HG03139 (cell line): Measurements from ENCODE around the gene AGAP2.
"Not testable (repeated sequence)": the region's sequence is repeated elsewhere in the genome, so short reads cannot be mapped to it uniquely, and the experiment has no call there.

Source experiments
- ATAC-seq: cut with Tn5 transposase; IDR thresholded peaks from one replicate; pipeline ENCODE4 v1.9.1; 2021; ENCODE audit not compliant: unreplicated experiment

AGAP2 gene

DNA sequence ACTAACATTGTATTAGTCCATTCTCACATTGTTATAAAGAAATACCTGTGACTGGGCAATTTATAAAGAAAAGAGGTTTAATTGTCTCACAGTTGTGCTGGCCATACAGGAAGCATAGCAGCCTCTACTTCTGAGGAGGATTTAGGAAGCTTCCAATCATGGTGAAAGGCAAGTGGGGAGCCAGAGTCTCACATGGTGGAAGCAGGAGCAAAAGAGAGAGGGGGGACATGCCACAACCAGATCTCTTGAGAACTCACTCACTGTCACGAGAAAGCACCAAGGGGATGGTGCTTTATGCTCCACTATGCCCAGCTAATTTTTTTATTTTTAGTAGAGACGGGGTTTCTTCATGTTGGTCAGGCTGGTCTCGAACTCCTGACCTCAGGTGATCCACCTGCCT lies 31.3 kb downstream of the AGAP2 start:
- no peak for ATAC-seq

DNA sequence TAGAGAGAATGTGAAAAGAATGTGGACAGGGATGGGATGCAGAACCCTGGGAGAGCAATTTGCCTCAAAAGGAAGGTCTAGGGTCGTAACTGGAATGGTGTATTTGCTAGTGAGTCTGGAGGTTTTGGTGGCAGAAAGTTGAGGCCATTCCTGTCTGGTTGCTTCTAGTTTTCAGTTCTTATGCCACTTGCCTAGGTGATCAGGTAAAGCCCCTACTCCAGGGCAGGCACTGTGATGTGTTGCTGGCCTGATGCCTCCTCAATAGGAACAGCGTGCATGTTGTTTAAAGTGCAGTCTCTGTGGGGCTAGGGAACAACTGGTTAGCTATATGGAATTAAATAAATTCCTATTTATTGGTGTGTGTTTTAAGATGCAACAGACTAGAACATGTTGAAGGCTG lies 38.2 kb downstream of the AGAP2 start:
- no peak for ATAC-seq

DNA sequence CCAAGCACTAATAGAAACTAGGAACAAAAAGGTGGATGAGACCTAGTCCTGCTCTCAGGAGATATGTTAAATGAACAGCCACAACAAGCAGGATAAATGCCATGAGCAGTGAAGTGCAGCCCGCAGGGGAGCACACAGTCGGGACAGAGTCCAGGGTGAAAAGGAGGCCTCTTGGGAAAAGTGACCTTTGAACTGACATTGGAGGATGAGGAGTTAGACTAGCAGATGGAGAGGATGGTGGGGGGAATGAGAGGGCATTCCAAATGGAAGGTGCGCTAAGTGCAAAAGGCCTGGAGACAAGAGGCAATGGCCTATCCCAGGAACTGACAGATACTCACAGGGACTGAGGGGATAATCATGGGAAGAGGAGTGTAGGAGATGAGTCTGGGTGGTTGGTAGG lies 40.1 kb downstream of the AGAP2 start:
- no peak for ATAC-seq

DNA sequence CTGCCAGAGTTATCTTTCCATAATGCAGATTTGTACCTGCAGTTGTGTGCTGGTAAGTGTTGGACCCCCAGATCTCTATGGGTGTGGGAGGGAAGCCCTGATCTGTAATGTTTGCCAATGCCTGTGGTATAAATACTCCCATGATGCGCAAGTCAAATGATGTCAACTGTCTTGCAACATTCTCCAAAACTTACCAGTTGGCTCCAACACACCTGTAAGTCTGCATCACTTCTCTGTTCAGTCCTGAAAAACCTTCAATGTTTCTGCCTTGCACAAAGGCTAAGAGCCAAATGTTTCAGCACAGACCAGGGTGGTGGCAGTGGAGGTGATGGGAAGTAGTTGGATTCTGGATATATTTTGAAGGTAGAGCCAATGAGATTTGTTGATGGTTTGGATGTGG lies 41.5 kb downstream of the AGAP2 start:
- ATAC-seq, result no peak

DNA sequence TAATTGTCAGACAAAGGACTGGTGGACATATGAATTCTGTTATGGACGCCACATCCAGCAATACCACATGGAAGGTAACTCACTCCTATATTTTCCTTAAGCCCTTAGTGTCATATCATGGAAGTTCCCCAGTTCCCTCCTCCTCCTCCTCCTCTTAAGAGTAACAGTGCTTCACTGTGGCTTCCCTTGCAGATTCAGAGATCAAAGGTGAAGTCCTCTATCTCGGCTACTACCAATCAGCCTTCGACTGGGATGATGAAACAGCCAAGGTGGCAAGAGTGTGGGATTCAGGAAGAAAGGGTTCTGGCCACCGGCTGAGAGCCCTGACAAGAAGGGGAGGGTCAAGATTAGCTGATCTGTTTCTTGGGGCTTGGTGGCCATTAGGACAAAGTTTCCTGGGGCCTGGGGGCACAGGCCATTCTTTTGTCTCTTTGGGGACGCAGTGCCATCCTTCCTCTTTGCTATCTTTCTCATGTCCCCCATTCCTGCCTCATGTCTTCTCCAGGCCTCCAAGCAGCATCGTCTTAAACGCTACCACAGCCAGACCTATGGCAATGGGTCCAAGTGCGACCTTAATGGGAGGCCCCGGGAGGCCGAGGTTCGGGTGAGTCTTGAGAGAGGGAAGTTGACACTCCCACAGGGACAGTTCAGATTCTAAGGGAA lies 42.6 kb downstream of the AGAP2 start:
- ATAC-seq, result no peak

DNA sequence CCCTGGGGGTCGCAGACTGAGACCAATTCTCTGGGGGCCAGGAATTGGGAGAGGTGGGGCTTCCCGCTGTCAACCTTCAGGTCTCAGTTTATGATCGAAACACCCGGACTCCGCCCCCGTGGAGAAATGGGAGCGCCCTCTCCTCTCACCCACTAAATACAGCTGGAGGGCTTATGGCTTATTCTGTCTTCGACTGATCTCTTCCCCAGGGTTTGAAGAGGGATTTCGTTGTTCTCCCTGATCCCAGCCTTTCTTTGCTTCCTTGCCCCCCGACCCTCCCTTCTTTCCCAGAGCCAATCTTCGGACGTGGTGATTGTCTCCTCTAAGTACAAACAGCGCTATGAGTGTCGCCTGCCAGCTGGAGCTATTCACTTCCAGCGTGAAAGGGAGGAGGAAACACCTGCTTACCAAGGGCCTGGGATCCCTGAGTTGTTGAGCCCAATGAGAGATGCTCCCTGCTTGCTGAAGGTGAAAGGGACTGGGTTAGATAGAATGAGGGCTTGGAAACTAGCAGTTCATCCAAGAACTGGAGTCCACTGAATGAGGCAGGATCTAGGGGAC lies 44.0 kb downstream of the AGAP2 start:
- no peak for ATAC-seq

DNA sequence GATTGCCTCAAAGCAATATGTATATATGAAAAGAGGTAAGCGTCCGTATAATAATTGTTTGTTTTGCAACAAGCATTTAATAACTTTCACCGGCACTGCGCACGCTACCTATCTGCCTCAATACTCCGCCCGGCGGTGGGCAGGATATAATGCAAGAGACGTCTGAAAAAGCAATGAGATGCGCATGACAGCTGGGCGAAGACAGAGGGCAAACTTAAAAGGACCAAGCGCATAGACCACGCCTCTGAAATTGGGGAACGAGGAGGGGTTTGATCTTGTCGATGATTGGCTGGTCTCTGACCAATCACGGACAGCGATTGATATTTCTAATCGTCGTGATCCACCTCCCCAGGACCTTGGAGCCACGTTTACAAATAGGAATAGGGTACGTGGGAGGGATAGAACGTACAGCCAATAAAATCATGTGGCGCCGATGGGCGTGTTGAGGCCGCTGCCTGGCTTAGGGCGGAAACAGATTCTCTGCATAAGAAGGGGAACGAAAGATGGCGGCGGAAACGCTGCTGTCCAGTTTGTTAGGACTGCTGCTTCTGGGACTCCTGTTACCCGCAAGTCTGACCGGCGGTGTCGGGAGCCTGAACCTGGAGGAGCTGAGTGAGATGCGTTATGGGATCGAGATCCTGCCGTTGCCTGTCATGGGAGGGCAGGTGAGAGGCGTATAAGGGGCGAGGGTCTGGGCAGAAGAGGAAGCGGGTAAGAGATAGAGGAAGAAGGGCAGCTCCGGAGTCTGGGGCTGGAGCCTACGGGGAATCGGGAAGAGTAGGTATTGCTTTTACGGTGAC lies 44.7 kb downstream of the AGAP2 start, which contains the start of gene OS9:
OS9 (plus strand) TSS at position 474 of the 800 bp plus-strand sequence; CDS start at position 504, 30 bp downstream.
- peak; percentile 96 for ATAC-seq

DNA sequence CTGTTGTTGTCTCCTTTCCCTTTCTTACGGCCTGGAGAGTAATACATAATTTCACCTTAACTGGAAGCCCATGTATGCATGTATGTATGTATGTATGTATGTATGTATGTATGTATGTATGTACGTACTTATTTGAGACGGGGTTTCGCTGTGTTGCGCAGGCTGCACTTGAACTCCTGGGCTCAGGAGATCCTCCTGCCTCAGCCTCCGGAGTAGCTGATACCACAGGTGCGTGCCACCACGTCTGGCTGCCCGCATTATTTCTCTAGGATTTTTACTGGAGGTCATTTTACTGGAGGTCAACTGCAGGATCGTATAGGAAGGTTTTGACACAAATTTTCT lies 45.3 kb downstream of the AGAP2 start:
- ATAC-seq, result no peak

DNA sequence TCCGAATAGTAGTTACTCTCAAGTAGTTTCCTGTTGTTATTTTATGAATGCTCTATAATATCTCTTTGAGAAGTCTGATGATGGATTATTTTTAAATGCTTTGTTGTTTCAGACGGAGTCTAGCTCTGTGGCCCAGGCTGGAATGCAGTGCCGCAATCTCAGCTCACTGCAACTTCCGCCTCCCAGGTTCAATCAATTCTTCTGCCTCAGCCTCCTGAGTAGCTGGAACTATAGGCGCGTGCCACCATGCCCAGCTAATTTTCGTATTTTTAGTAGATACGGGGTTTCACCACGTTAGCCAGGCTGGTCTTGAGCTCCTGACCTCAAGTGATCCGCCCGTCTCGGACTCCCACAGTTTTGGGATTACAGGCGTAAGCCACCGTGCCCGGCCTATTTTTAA lies 46.0 kb downstream of the AGAP2 start:
- ATAC-seq, result no peak

DNA sequence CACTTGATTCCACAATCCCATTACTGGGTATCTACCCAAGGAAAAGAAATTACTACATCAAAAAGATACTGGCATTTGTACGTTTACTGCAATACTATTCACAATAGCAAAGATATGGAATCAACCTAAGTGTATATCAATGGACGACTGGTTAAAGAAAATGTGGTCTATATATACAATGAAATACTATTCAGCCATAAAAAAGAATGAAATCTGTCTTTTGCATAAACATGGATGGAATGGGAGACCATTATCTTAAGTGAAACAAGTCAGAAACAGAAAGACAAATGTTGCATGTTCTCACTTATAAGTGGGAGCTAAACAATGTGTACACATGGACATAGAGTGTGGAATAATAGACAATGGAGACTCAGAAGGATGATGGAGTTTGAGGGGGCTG lies 49.6 kb downstream of the AGAP2 start:
- no peak for ATAC-seq

DNA sequence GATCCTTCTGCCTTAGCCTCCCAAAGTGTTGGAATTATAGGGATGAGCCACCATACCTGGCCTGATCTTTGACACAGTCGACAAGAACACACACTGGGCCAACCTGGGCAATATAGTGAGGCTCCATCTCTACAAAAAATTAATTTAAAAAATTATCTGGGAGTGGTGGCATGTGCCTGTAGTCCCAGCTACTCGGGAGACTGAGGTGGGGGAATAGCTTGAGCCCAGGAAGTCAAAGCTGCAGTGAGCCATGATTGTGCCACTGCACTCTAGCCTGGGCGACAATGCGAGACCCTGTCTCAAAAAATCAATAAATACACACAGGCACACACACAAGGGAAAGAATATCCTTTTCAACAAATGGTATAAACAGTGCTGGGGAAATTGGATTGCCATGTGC lies 50.7 kb downstream of the AGAP2 start:
- no peak for ATAC-seq

DNA sequence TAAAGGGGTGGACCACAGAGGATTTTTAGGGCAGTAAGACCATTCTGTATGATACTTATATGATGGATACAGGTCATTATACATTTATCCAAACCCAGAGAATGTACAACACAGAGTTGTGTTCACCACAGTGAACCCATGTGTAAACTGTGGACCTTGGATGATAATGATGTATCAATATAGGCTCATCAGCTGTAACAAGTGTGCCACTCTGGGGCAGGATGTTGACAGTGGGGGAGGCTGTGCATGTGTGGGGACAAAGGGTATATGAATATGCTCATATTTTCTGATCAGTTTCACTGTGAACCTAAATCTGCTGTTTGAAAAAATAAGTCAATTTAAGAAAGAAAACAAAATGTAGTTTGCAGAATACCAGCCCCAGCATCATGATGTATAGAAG lies 58.8 kb downstream of the AGAP2 start:
- ATAC-seq, result no peak

DNA sequence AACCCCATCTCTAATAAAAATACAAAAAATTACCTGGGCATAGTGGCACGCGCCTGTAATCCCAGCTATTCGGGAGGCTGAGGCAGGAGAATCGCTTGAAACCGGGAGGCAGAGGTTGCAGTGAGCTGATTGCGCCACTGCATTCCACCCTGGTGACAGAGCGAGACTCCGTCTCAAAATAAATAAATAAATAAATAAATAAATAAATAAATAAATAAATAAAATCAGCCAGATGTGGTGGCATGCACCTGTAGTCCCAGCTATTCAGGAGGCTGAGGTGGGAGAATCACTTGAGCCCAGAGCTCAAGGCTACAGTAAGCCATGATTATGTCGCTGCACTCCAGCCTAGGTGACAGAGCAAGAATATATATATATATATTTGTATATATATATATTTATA lies 60.6 kb downstream of the AGAP2 start:
- ATAC-seq, result not testable (repeated sequence)

DNA sequence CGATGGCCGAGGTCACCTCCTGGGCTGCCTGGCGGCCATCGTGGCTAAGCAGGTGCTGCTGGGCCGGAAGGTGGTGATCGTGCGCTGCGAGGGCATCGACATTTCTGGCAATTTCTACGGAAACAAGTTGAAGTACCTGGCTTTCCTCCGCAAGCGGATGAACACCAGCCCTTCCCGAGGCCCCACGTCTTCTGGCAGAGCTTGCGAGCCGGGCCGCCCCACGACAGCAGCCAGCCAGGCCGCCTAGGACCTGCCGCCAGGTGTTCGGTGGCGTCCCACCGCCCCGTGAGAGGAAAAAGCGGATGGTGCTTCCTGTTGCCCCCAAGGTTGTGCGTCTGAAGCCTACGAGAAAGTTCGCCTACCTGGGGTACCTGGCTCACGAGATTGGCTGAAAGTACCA lies 63.9 kb downstream of the AGAP2 start:
- ATAC-seq, result no peak
